Measurements from ENCODE around the gene HECW1.
A peak's percentile ranks its signal among the peaks of the same experiment; 100 is the strongest.
"Not testable (repeated sequence)": the region's sequence is repeated elsewhere in the genome, so short reads cannot be mapped to it uniquely, and the experiment has no call there.

Gene HECW1

DNA sequence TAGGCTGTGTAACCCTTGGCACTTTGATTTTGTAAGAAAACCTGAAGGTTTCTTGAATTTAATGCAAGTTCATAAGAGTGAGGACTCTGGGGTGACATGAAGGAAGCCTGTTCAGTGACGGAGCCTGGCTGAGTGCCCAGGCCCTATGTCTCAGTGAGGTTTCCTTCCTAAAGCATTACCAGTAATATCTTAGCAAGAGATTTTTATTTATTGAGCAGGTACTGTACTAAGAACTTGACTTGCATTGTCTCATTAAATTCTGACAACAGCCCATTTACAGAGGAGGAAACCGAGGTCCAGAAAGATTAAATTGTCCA, 197.2 kb downstream of the HECW1 start:
- no peak for DNase-seq (ENCODE audit: low read depth)

- DNase-seq (ENCODE audit: low read depth), result no peak
These were observed 198.6 kb downstream of the HECW1 start for GRCh38 chr7:43311052-43311451.

GRCh38 chr7:43311694-43312093, 199.2 kb downstream of the HECW1 start:
- DNase-seq (ENCODE audit: low read depth), result no peak

DNA sequence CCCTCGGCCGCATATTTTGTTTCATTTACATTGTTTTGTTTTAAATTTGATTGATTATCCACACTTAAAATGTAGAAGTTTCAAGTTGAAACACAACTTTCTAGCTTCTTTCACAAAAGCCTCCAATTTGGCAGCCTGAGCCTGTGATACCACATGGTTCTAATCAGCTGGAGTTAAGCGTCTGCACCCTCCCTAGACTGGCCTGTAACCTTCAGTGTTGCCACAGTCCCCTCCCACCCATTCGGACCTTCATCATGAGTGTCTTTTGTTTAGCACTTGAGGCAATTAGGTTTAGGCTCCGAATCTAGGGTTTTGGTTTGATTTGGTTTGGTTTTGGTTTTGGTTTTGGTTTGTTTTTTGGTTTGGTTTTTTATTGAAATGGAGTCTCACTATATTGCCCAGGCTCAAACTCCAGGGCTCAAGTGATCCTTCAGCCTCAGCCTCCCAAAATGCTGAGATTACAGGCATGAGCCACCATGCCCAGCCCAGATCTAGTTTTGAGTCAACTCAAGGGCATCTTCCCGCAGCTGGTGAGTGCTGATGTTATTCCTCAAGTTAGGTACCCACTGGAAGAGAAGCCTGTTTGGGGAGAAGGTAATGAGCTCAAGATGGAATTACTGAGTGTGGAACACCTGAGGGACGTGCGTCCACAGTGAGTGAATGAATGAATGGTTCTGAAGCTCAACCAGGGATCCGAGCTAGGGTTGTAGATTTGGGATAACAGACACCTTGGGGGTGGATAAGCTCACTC, 201.4 kb downstream of the HECW1 start:
- peak; percentile 7 for DNase-seq (ENCODE audit: low read depth)

DNA sequence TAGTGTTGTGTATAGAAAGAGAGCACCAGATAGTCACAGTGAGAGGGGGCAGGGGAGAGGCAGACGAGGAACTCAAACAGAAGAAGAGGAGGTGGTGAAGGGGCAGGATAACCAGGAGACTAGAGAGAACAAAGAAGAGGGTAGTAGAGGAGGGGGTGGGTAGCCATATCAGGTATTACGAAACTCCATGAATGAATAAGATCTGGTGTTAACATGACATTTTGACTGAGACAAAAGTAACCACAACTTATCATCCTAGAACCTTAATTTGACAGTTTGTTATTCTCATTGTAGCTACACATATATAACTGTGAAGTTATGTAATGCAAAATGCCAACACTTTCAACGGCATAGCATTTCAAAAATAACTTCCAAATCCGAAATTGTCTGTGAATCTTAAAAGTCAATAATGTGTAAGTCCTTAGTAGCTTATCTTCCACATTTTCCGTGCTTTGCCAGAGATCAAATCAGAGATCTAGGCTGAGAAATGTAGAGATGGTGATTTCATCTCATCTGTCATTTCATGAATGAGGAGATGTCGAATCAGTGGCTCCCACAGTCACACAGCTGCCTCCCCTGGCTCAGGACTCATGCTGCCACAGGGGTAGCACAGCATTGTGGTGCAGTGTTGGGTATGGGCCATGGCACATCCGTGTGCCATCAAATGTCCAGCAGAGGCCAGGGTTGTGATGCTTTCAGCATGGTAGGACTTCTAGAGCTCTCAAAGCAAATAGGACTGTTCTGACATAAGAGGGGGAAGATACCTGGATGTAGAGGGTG, 202.1 kb downstream of the HECW1 start:
- DNase-seq (ENCODE audit: low read depth), result no peak

GRCh38 chr7:43317075-43317474, 204.6 kb downstream of the HECW1 start:
- DNase-seq (ENCODE audit: low read depth), result no peak

- peak; percentile 21 for DNase-seq (ENCODE audit: low read depth)
These were observed 205.8 kb downstream of the HECW1 start for GRCh38 chr7:43318188-43318770.

GRCh38 chr7:43325595-43325994, 213.1 kb downstream of the HECW1 start:
- DNase-seq (ENCODE audit: low read depth), result no peak

DNA sequence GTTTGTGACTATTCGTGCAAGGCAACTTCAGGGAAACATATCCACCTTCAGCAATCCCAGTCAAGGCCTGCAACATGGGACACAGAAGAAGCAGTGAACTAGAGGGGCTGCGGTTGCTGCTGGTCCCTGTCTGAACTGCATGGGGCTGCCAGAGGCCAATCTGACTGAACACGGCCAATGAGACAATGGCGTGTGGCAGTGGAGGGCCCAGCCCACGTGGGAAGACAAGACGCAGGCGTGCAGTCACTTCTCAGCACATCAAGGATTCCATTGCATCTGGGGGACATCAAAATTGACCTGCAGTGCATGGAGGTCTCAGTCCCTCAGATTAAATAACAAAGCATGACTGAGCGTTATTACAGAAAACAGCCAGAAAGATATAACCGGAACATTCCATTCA, 215.9 kb downstream of the HECW1 start:
- no peak for DNase-seq (ENCODE audit: low read depth)

GRCh38 chr7:43328785-43329380, 216.4 kb downstream of the HECW1 start:
- DNase-seq (ENCODE audit: low read depth), result no peak

GRCh38 chr7:43332193-43332796, 219.8 kb downstream of the HECW1 start:
- DNase-seq (ENCODE audit: low read depth), result no peak

DNA sequence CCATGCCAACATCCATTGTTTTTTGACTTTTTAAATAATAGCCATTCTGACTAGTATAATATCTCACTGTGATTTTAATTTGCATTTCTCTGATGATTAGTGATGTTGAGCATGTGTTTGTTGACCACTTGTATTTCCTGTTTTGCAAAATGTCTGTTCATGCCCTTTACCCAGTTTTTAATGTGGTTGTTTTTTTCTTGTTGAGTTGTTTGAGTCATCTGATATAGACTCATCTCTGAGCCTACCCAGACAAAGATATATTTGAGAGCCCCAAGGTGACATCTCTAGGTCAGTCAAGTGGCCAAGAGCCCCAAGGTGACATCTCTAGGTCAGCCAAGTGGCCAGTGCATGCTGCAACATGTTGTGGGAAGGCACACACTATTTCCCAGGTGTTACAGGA, 224.7 kb downstream of the HECW1 start:
- DNase-seq (ENCODE audit: low read depth), result no peak

DNA sequence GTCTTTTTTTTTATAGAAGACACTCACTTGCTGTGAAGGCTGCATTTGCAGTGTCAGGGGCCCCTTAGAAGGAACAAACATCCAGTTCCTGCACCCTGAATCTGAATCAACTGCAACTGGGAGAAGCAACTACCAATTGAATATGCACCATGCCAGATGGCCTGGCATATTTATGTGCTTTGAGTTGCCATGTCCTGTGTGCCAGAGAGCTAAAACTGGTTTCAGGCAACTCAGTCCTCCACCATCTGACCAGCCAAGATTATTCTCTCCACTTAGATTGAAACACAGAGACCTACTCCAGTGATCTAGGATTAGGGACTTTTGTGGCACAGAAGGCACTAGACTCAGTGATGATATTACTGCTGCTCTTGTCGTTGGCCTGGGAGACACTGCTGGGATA, 225.4 kb downstream of the HECW1 start:
- no peak for DNase-seq (ENCODE audit: low read depth)

- DNase-seq (ENCODE audit: low read depth), result no peak
These were observed 228.7 kb downstream of the HECW1 start for GRCh38 chr7:43341132-43341531.

GRCh38 chr7:43343417-43343816, 231.0 kb downstream of the HECW1 start:
- DNase-seq (ENCODE audit: low read depth), result not testable (repeated sequence)

DNA sequence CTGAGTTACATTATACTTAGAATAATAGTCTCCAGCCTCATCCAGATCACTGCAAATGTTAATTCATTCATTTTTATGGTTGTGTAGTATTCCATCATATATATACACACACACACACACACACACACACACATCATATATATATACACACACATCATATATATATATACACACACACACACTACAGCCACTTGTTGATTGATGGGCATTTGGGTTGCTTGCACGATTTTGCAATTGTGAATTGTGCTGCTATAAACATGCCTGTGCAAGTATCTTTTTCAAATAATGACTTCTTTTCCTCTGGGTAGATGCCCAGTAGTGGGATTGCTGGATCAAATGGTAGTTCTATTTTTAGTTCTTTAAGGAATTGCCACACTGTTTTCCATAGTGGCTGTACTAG, 233.2 kb downstream of the HECW1 start:
- DNase-seq (ENCODE audit: low read depth), result peak; percentile 9

GRCh38 chr7:43351683-43352082, 239.2 kb downstream of the HECW1 start:
- no peak for DNase-seq (ENCODE audit: low read depth)

- DNase-seq (ENCODE audit: low read depth), result no peak
These were observed 241.5 kb downstream of the HECW1 start for GRCh38 chr7:43353902-43354301.

- DNase-seq (ENCODE audit: low read depth), result no peak
These were observed 250.2 kb downstream of the HECW1 start for GRCh38 chr7:43362652-43363034.

- peak; percentile 66 for DNase-seq (ENCODE audit: low read depth)
These were observed 250.8 kb downstream of the HECW1 start for GRCh38 chr7:43363035-43363791.

GRCh38 chr7:43364391-43364790, 251.9 kb downstream of the HECW1 start:
- no peak for DNase-seq (ENCODE audit: low read depth)
